ENCODE measurements around the gene NR6A1. TPM values are rescaled to one million over a fixed set of nuclear protein-coding genes. Genes with fewer than 3 reads are reported as not detected.
A peak's percentile ranks its signal among the peaks of the same experiment; 100 is the strongest.

Gene NR6A1
- total and polyA plus RNA-seq, 2 of the 8 experiments (the other 6 are each of a cell fraction or from before 2014, with no cell fraction given) = 93.2 to 237 TPM

GRCh38 chr9:124769549-124770358, 1.4 kb downstream of the NR6A1 start:
- 0 out of 2 replicates have a peak overlapping the region, but pooled peaks have one; percentile 53 for H2BK15ac ChIP-seq (ENCODE audit: low read length)
- H3K79me2 ChIP-seq (ENCODE audit: control insufficient read depth in 1 of 2, insufficient read depth in 2 of 2, low read length in 2 of 2) = peaks cover 2 to 56% of the 10 kb centered on the region in 2 experiments; a peak in 3 of 4 replicates
- no peak overlapping the region for H3K4ac ChIP-seq (replicated peaks; ENCODE audit: insufficient read length, low read depth, low read length)
- H2AFZ ChIP-seq (ENCODE audit: low read length) = no peak overlapping the region
- FAIRE-seq (no peak), DNase-seq (ENCODE audit: low read depth in 1 of 2, low spot score in 2 of 2) (peak in 1 of 2 experiments; percentile 82)
- peaks cover 2 to 22% (median 11%) of the 10 kb centered on the region in 4 experiments; a peak in 6 of 7 replicates for H3K4me1 ChIP-seq (replicated peaks in 1 of 4; ENCODE audit: control insufficient read depth in 3 of 4, insufficient read depth in 4 of 4, low read length in 3 of 4)
- no peak overlapping the region for H3K23ac ChIP-seq (ENCODE audit: insufficient read length)
- peaks cover 10 to 12% of the 10 kb centered on the region in 2 experiments for H4K20me1 ChIP-seq (replicated peaks in 1 of 2; ENCODE audit: control insufficient read depth in 1 of 2, insufficient read depth in 2 of 2, low read length in 2 of 2)
- H3K27ac ChIP-seq (ENCODE audit: low read depth, low read length) = no peak overlapping the region
- H3K79me1 ChIP-seq (ENCODE audit: low read depth, low read length) = no peaks in the 10 kb centered on the region
- H2BK120ac ChIP-seq (replicated peaks; ENCODE audit: low read depth, low read length) = no peak overlapping the region
- peaks cover 8% of the 10 kb centered on the region for H3K23me2 ChIP-seq (ENCODE audit: low read depth, low read length)
- H3K18ac ChIP-seq (ENCODE audit: extremely low read depth, low read length) = peak overlapping the region; percentile 81; the same call in 1 of the 2 replicates
- no peak overlapping the region for H2BK12ac ChIP-seq (ENCODE audit: low read depth, low read length)
- H2BK5ac ChIP-seq (ENCODE audit: low read depth, low read length) = no peak overlapping the region; the same call in 1 of the 2 replicates
- no peaks in the 10 kb centered on the region for H3K27me3 ChIP-seq (replicated peaks in 1 of 4; ENCODE audit: control insufficient read depth in 3 of 4, extremely low read depth in 1 of 4, insufficient read depth in 3 of 4, low read length in 3 of 4)
- no peak overlapping the region for H2AK5ac ChIP-seq (ENCODE audit: low read depth, low read length)
- H3K14ac ChIP-seq (ENCODE audit: insufficient read length) = no peak overlapping the region
- H3K56ac ChIP-seq (replicated peaks; ENCODE audit: insufficient read length, low read depth, low read length) = peak overlapping the region; percentile 1
- H4K5ac ChIP-seq (ENCODE audit: insufficient read length, low read depth, low read length) = no peak overlapping the region
- POLR2A ChIA-PET (ENCODE audit: partially characterized antibody) = interaction anchor here (0.6 to 13.5 kb wide), 15 partner anchors 10 to 426 kb away, joined by 3 to 396 read pairs (median 4); partner anchors contain the start of genes ARPC5L, RPL35 and WDR38
- H3K4me2 ChIP-seq (ENCODE audit: insufficient read depth in 1 of 2, low read depth in 2 of 2, low read length in 2 of 2) = peak overlapping the region; percentile 81 to 85
- H2BK20ac ChIP-seq (ENCODE audit: low read length) = 0 out of 2 replicates have a peak overlapping the region, but pooled peaks have one; percentile 56
- H3K4me3 ChIP-seq (ENCODE audit: extremely low read depth in 1 of 4, insufficient read depth in 2 of 4, low read depth in 3 of 4, low read length in 4 of 4) = peak overlapping the region; percentile 56 to 86 (median 73)
- H3K9me3 ChIP-seq (ENCODE audit: insufficient read depth in 2 of 2, low read depth in 1 of 2, low read length in 1 of 2) = no peaks in the 10 kb centered on the region
- WGBS, 2 experiments (ENCODE audit: extremely low coverage in 1 of 2, insufficient coverage in 1 of 2, insufficient read length in 1 of 2, insufficient replicate concordance in 2 of 2, low coverage in 1 of 2, low lambda C conversion rate in 2 of 2, missing lambda C conversion rate in 1 of 2) = 1% methylated on average over 48 of the region's 56 CpGs; no CpG with 5 or more reads in 1 of the 2 experiments
- H3K9ac ChIP-seq (replicated peaks in 1 of 4; ENCODE audit: extremely low read depth in 1 of 4, low read depth in 3 of 4, low read length in 3 of 4) = peak overlapping the region in 2 of 4 experiments; percentile 49 to 56; a peak in 5 of 7 replicates
- no peak overlapping the region for H4K8ac ChIP-seq (ENCODE audit: extremely low read depth, insufficient read depth, low read length)
- CTCF ChIA-PET (ENCODE audit: partially characterized antibody) = interaction anchor here (0.5 to 17.6 kb wide), 14 partner anchors 8 to 387 kb away, joined by 3 to 1300 read pairs (median 7); partner anchors contain the start of genes ARPC5L, OLFML2A, RPL35 and WDR38
- no peak overlapping the region for H4K91ac ChIP-seq (replicated peaks; ENCODE audit: insufficient read length, low read length)
- H3K36me3 ChIP-seq (ENCODE audit: control insufficient read depth in 2 of 4, insufficient read depth in 4 of 4, low read length in 3 of 4) = no peaks in the 10 kb centered on the region

All from H1 (cell line).